PC-3 (cell line): ENCODE data around the gene C1GALT1.

Experiments used
- EZH2 ChIP-seq: fragments of 300-600 bp; sonication (generic); IDR thresholded peaks from one replicate; pipeline ENCODE4 v1.6.1; 2017; ENCODE audit warnings: antibody characterized with exemption, mild to moderate bottlenecking, low read length; ENCODE audit not compliant: unreplicated experiment
- TF ChIP-seq, protein P1 (sequence below): fragments of 300-600 bp; sonication (generic); conservative IDR thresholded peaks from 2 replicates; pipeline ENCODE4 v1.5.1; 2017; ENCODE audit warnings: antibody characterized with exemption, low read depth, mild to moderate bottlenecking, low read length

DNA sequence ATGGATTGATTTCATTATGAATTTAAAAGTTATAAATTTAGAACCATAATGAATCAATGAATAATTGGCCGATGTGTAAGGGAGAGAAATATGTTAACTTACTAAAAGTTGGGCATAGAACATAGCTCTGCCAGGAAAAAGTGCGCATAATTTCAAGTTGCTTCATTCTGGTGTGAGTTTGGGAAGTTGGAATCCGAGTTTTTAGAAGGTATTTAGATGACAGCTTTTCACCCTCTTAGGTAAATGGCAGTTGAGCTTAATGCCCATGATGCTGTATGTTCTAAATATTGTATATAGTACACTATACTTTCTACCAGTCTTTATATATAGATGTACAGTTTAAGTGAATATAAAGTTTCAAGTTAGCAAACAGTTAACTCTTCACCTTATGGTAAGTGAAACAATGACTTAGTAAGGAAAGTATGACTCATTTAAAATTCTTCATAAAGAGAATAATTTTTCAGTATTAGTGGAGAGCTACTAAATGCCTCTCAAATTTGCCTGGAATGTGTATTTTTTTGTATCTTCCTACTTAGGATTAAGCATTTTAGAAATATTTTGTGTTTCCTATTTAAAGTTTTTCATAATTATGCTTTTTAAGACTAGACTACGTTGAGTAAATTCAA, 1.6 kb downstream of the C1GALT1 start:
- TF ChIP-seq, protein P1, sequence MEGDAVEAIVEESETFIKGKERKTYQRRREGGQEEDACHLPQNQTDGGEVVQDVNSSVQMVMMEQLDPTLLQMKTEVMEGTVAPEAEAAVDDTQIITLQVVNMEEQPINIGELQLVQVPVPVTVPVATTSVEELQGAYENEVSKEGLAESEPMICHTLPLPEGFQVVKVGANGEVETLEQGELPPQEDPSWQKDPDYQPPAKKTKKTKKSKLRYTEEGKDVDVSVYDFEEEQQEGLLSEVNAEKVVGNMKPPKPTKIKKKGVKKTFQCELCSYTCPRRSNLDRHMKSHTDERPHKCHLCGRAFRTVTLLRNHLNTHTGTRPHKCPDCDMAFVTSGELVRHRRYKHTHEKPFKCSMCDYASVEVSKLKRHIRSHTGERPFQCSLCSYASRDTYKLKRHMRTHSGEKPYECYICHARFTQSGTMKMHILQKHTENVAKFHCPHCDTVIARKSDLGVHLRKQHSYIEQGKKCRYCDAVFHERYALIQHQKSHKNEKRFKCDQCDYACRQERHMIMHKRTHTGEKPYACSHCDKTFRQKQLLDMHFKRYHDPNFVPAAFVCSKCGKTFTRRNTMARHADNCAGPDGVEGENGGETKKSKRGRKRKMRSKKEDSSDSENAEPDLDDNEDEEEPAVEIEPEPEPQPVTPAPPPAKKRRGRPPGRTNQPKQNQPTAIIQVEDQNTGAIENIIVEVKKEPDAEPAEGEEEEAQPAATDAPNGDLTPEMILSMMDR, result no peak
- no peak for TF ChIP-seq EZH2
